Left hindlimb (tissue), 1 donor: ENCODE data around the gene ZNRF3.
"Not testable (repeated sequence)": the region's sequence is repeated elsewhere in the genome, so short reads cannot be mapped to it uniquely, and the experiment has no call there.

Source experiments
- DNase-seq: peaks from one replicate; pipeline ENCODE4 v3.0.0-alpha.2; 2018

ZNRF3 gene

DNA sequence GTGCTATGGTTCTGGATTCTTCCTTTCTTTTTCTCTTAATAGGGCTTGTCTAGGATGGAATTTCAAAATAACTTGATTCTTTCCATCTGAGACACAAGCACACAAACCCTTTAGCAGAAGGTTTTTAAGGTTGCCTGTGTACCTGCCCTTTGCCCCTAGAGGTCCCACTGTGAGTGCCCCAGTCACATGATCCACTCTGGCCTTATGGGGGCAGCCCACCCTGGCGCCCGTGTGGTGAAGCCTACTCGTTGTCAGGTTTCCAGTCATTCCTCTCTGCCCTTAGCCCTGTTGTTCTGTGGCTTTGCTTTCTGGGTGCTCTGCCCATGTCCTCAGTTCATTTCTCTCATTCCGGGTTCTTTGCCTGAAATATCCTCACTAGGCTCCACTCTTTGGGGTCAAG is 51.8 kb downstream of the ZNRF3 start:
- no peak for DNase-seq

DNA sequence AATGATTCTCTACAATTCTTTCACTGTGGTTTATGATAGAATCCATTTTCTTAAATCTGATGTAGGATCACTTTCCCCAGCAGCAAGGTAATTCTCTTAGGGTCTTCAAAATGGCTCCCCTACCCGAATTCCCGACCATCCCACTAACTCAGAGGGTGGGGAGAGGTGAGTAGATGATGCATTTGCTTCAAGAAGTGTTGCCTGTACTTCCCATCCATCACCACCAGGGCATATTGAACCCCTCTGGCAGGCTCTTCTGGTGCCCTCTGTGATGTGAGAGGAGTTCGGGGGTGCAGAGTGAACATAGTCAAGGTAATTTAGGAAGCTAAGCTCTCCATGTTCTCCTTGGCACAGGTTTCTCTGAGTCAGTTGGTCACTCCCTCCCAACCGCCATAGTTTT is 52.3 kb downstream of the ZNRF3 start:
- DNase-seq = no peak

DNA sequence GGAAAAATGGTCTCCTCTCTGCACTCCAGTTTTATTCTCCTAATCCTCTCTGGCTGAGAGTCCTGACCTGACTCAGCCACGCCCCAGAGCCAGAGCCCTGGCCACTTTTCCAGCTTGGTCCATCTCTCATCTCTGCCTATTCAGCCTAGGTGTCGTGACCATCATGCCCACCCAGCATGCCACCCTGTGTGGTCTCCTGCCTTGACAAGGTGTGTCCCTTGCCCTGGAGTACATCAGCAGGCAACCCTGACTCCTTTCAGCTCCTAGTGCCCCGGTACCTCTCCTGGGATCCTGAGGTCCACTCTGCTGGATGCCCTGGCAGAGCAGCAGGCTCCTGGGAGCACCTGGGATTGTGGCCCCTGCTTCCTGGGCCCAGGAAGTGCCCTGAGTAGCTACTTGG is 52.8 kb downstream of the ZNRF3 start:
- no peak for DNase-seq

DNA sequence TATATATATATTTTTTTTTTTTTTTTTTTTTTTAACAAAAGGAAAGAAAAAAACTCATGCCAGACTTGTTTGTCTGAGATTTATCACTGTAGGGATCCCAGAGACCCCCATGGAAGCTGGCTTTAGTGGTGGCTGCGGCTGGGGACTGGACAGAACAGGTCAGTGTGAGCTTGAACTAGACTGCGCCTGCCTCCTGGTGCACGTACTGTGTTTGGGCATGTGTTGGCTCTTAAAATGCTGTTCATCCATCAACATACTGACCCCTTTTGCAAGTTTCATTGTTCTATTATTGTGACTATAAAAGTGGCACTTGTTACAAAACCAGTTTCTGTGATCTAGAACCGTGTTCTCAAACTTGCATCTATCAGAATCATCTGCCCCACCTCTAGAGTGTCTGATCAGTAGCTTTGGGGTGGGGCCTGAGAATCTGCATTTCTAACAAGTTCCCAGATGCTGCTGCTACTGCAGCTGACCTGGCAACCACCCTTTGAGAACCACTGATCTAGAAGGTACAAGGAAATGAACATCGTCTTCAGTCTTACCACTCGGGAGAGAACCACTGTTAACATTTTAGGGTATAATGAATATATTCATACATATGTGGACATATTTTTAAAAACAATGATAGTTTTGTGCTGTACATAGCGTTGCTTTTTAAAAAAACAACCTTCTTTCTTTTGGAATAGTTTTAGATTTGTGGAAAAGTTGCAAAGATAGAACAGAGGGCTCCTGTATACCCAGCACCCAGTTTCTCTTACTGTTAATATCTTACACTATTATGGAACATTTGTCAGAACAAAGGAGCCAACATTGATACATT is 54.0 kb downstream of the ZNRF3 start:
- DNase-seq = no peak

DNA sequence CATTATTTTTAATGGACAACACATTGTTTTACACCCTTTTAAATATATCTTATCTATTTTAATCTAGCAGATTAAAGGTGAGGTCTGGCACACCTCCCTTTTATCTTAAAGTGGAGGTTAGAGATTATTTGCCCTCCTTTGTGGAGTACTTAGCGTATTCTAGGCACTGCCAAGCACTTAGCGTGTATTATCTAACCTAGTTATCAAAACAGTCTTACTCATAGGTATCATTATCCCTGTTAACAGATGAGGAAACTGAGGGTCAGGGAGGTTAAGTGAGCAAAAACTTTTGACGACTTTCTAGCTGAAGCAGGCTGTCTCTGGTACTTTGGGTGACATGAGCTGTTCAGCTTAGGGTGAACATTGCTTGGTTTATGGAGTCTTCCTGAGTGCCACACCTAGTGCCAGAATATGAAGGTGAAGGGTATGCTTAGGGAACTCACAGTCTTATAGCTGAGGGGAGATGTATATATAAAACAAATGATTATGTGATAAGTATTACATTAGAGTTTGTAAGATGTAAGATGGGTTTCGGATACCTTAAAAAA is 55.0 kb downstream of the ZNRF3 start:
- DNase-seq = no peak

DNA sequence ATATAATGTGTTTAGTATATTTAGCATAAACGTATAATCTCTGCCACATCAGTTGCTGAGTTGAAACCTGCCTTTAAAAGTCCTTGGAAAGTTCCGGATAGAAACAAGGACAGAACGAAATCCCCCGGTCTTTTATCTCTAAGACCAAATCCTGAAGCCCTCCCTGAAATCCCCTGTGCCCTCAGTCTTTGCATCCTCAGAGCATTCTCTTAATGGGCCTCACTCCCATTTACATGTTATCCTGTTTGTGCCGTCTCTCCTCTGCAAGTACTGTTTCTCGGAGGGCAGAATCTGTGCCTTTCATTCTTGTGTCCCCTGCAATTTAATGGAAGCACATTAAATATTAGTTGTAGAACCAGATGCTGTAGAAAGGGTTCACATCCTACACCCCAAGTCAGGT is 56.0 kb downstream of the ZNRF3 start:
- no peak for DNase-seq

DNA sequence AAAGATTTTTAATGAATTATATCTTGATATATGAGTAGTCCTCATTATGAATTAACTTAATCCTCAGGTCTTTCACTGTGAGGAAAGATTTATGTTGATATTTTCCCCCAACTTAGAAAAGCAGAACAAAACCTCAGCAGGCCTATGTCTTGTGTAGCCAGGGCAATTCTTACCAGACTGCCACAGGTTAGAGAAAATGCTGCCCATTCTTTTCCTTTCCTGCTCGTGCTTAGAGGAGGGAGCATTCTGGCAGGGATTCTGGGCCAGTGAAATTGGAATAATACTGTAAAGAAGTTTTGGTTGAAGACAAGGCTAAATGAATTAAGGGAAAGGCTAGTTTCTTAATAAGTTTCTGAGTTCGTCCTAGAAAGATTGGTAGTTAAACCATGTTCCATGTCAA is 56.6 kb downstream of the ZNRF3 start:
- no peak for DNase-seq

DNA sequence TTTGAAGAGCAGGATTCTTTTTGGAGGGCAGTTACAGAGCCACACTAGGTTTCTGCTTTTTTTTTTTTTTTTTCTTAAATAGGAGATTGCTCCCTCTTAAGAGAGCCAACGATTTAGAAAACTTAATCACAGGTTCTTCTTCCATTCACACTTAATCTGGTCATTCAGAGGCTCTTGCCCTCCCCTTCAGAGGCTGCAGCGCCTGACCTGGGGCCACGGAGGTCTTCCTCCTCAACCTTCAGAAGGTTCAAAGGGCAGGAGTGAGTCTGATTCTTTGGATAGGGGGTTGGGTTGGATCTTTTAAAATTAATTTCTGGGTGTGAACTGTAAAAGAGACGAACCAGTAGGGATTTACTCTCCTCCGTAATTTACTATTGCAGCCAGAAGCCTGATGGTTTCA is 57.1 kb downstream of the ZNRF3 start:
- DNase-seq = no peak

DNA sequence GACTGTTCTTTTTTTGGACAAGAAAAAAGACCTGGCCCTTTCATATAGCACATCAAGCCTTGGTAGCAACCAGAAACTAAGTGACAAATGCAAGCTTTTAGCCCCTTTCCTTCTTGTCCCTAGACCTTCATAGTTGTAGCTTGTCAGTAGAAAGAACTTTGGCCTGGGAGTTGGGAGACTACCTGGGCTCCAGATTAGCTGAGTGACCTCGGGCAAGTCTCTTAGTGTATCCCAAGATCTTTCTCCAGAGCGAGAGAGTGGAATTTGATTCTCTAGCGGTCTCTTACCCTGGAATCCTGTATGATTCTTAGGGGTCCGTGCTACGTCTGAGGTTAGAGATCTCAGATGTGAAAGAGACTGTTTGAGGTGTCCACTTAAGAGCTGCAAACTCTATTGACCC is 59.0 kb downstream of the ZNRF3 start:
- no peak for DNase-seq

DNA sequence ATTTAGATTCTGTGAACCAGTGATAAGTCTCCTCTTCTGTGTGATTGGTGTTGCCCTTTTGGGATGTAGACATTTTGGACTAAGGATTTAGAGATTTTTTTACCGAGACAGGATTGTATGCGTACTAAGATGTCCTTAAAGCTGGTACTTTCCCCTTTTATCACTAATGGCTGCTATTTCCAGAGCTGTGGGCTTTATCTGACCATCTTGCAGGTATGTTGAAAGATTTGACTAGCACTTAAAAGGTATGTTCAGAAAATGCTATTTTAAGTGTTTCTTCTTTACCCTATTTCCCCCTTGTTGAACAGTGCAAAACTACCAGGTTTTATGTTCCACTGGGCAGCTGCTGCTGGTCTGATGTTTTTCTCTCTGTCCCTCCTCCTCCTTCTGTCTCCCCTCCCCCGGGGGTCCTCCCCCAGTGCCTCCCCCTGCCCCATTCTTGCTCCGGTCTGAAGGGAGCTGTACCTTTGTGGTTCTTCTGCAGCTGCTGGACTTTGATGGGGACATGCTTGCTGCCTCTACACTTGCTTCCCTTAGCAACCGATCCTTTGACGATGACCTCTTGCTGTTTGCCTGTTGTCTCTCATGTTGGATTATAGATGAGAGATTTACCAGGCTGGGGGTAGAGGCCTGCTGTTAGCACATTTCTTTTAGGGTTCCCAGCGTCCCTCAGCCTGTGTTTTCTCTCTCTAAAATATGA is 59.6 kb downstream of the ZNRF3 start:
- no peak for DNase-seq

DNA sequence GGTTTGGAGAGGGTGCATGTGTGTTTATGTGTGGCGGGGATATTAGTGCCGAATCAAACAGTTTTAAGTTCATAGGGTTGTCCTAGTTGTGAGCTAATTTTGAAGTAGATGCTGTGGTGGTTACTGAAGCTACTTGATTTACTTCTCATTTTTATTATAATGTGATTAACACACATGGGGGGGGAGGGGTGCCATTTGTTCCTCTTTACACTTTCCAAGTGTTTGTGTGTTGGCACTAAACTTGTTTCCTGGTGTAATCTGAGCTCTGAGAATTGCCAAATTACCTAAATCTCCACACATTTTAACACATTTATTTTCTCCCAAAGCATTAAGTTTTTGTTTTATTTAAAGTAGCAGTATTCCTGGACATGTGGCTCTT is 60.1 kb downstream of the ZNRF3 start:
- DNase-seq = no peak

DNA sequence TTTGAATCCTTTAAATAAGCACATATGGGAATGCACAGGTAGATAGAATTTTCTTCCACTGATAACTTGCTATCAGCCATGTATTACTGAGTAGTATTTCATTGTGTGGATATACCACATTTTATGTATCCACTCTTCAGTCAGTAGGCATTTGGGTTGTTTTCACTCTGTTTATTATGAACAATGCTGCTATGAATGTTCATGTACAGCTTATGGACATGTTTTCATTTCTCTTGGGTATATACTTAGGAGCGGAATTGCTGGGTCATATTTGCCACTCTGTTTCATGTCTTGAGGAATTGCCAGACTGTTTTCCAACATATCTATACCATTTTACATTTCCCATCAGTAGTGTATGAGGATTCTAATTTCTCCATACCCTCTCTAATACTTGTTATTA is 63.8 kb downstream of the ZNRF3 start:
- DNase-seq = no peak

DNA sequence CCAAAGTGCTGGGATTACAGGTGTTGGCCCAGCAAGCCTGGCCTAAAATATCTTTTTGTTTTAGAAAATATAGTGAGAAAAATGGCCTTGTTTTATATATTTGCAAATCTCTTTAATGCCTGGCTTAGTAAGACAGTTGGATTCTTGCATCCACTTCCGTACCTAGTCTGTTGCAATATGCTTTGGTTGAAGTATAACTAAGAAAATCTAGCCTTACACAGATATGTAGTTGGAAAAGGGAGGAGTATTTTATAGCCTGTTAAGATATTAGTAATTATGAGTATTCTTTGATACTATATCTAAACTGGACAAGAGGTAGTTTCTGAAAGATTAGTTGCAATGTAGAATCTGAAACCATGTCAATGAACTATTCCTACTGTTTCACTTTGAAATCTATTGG is 65.1 kb downstream of the ZNRF3 start:
- no peak for DNase-seq

DNA sequence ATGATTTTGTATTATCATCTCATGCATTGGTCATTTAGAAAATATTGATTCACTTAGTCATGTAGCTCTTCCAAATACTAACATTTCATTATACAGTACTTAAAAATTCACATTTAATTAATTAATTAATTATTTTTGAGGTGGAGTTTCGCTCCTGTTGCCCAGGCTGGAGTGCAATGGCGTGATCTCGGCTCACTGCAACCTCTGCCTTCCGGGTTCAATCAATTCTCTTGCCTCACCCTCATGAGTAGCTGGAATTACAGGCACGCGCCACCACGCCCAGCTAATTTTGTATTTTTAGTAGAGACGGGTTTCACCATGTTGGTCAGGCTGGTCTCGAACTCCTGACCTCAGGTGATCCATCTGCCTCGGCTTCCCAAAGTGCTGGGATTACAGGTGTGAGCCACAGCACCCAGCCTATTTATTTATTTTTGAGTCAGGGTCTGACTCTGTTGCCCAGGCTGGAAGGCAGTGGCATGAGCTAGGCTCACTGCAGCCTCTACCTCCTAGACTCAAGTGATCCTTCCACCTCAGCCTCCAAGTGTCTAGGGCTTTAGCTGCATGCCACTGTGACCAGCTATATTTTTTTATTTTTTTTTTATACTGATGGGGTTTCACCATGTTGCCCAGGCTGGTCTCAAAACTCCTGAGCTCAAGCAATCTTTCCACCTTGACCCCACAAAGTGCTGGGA is 65.6 kb downstream of the ZNRF3 start:
- DNase-seq = not testable (repeated sequence)

DNA sequence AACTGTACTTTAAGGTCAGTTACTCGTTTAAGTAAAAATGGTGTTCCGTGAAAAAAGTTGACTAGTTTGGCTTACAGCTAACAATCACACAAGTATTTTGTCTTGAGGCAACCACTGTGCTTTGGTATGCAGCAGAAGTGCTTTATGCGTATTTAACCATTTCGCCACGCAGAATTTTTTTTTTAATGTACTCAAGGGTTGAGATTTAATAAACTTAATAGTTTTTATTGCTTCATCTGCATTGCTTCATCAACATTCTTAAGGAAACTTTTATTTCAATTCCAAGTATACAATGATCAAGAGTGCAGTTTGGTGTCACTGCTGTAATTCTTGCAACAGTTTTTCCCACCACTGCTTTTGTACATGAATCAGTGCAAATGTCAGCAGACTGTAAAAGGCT is 66.4 kb downstream of the ZNRF3 start:
- DNase-seq = no peak

DNA sequence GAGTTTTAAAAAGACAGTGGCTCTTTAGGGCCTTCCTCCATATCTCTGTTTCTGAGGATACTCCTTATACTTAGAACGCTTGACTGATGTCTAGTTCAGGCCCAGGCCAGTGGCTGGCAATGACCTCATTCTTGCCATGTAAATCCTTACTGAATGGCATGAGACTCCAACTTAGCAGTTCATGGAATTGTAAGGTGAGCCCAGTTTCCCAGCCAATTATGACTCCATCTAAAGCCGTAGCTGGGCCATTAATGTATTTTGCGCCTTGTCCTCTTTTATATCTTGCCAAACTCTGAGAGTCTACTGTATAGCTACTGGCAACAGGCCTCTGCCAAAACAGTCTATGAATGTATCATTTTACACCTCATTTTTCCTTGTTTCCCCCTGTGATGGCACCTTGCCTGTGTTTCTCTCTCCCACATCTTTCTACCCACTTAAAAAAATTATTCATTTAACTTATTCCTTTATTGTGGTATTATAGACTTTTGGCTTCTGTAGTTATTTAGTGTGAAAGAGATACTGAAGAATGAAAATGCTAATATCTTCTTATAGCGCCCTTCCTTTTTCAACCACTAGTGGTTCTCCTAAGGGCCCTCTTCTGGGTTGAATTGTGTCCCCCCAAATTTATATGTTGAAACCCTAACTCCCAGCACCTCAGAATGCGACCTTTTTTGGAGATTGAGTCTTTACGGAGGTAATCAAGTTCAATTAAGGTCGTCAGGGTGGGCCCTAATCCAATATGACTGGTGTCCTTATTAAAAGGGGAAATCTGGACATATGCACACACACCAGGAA is 67.4 kb downstream of the ZNRF3 start:
- DNase-seq = peak; percentile 56

DNA sequence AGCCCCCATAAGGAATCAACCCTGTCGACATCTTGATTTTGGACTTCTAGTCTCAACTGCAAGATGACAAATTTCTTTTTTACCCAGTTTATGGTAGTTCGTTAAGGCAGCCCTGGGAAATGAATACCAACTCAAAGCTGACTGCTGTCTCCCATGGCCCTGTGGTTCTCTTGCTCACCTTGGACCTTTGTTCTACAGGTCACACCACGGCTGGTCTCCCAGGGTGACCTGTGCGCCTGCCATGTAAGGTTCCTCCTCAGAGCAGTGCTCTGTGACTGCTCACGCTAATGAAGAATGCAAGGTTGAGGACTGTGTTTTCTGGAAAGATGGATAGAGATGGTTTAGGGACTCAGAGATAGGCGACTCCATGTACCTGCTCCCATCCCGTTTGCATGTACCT is 68.2 kb downstream of the ZNRF3 start:
- no peak for DNase-seq

DNA sequence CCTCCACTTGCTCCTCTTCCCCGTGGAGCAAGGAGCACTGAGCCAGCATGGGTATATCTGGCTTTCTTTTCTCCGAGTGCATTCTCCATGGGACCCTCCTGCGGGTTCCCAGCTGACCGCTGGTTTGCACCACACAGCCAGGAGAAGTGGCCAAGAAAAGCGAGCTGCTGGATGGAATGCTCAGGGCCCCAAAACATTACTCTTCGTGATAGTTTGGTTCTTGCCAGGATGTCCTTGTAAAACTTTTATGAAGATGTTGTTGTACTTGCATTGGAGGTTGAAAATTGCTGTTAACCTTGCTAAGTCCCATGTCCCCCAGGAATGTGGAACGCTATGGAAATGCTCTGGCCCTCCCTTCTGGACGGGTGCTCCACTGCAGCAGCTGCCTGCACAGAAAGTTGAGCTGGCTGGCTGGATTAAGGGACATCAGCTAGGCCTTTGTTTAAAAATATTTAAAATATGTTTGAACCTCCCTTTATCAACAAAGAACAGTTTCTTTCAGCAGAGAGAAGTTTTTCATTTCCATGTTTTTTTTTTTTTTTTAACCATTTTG is 68.7 kb downstream of the ZNRF3 start:
- peak; percentile 74 for DNase-seq

DNA sequence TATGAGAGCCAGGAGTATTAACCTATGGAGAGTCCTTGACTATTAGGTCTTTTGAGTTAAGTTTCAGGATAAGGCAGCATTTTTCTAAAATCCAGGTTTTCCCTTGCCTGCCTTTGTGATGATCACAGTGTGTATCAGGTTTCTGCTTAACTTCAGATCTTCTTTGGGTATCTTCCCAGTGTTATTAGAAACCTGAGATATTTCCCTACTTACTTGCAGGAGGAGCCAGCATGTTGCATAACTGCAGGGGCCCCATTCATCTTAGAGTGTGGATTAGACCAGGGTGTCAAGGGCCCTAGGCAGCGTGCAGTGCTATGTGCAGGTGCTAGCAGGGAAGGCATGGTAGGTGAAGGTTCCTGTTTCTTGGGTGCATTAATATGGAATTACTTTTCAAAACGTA is 69.5 kb downstream of the ZNRF3 start:
- no peak for DNase-seq

DNA sequence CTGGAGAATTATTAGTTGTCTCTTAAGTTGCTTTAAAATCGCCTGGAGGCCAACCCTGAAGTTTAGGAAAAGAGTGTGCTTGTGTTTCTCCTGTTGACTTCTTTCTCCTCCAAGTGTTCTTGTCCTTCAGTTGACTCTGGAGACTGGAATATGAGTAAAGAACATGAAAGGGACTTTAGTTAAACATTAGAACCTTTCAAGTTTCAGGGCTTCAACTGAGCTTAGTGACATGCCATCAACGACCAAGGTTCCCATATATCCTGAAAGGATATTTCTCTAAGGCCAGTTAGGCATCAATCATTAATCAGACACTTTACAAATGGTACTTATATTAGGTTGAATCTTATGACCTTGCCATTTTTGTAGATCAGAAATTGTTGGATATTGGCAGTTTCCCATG is 70.0 kb downstream of the ZNRF3 start:
- DNase-seq = no peak

DNA sequence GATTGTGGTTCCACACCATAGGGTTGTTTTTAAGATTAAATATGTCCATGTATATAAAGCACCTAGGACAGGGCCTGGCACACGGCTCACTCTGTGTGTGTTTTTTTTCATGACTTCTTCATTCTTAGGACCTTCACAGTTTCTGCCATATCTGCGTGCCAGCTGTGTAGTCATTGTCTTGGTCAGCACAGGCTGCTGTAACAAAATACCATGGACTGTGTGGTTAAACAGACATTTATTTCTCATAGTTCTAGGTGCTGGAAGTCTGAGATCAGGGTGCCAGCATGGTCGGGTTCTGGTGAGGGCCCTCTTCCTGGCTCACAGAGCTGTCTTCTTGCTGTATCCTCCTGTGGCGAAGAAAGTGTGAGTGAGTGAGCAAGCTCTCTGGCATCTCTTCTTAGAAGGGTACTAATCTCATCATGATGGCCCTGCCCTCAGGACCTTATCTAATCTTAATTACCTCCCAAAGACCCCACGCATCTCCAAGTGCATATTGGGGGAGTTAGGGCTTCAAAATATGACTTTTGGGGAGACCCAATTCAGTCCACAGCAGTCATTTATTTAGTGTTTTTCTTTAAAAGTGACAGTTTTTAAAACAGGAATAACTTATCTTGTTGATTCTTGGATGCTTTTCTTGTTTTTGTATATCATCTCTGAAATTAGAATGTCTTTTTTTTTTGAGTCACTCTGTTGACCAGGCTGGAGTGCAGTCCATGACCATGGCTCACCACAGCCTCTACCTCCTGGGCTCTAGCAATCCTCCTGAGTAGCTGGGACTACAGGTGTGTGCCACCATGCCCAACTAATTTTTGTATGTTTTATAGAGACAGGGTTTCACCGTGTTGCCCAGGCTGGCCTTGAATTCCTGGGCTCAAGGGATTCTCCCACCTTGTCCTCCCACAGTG is 70.9 kb downstream of the ZNRF3 start:
- no peak for DNase-seq

DNA sequence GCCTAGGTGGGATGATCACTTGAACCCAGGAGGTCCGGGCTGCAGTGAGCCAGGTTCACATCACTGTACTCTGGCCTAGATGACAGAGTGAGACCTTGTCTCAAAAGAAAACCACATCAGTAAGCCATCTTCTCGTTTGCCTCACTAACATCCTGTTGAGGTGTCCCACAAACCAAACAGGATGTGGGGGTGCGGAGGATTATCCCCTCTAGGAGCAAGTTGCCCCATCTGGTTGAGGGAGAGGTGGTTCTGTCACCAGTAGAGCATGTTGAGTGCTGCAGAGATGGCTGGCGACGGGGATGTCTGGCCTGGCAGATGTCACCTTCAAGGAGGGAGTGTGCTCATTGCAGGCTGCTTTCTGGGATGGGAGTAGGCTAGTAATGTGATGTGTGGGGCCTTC is 72.4 kb downstream of the ZNRF3 start:
- DNase-seq = no peak
